SU-DHL-6 (cell line): ENCODE data around the gene PRDX1.
A peak's percentile ranks its signal among the peaks of the same experiment; 100 is the strongest.

Experiments
- H2AFZ ChIP-seq: fragments of 200-600 bp; sonication (generic); 2 replicates; pipeline ENCODE4 v1.6.1; 2014; ENCODE audit warnings: low read depth, mild to moderate bottlenecking, moderate library complexity, mixed read lengths, antibody characterized with exemption, low read length; ENCODE audit not compliant: severe bottlenecking
- H3F3A ChIP-seq: fragments of 200-600 bp; shearing (Covaris generic); 2 replicates; pipeline ENCODE4 v1.6.0; 2016; ENCODE audit warnings: antibody characterized with exemption, mild to moderate bottlenecking; ENCODE audit not compliant: insufficient read depth
- H3K27ac ChIP-seq: fragments of 200-600 bp; sonication (generic); 2 replicates; pipeline ENCODE4 v1.5.1; 2016; ENCODE audit warnings: low read depth, mild to moderate bottlenecking, low read length, moderate library complexity, mixed read lengths
- H3K27me3 ChIP-seq: fragments of 200-600 bp; sonication (generic), shearing (Covaris generic); 2 replicates; pipeline ENCODE4 v1.6.0; 2014; ENCODE audit warnings: mild to moderate bottlenecking, low read length
- H3K36me3 ChIP-seq: fragments of 200-600 bp; sonication (generic); 2 replicates; pipeline ENCODE4 v1.6.1; 2014; ENCODE audit warnings: mild to moderate bottlenecking, low read length, mixed read lengths
- H3K4me2 ChIP-seq: fragments of 300-600, 200-600 bp; shearing (Covaris generic), sonication (generic); 2 replicates; pipeline ENCODE4 v1.6.0; 2014; ENCODE audit warnings: low read length, low read depth, mild to moderate bottlenecking; ENCODE audit not compliant: poor library complexity, severe bottlenecking
- H3K4me3 ChIP-seq: fragments of 200-600 bp; sonication (generic); 2 replicates; pipeline ENCODE4 v1.5.1; 2014; ENCODE audit warnings: antibody characterized with exemption, low read length, mild to moderate bottlenecking, mixed read lengths; ENCODE audit not compliant: insufficient read depth, poor library complexity, severe bottlenecking
- H3K79me2 ChIP-seq: fragments of 200-600 bp; sonication (generic); 2 replicates; pipeline ENCODE4 v1.6.1; 2014; ENCODE audit warnings: mild to moderate bottlenecking, low read length, moderate library complexity; ENCODE audit not compliant: insufficient read depth
- H3K9ac ChIP-seq: fragments of 200-600 bp; sonication (generic); 2 replicates; pipeline ENCODE4 v1.7.0; 2014; ENCODE audit warnings: mild to moderate bottlenecking, low read length
- H3K9me2 ChIP-seq: fragments of 200-600 bp; sonication (generic); replicated peaks from 2 replicates; pipeline ENCODE4 v1.6.1; 2014; ENCODE audit warnings: low read length; ENCODE audit not compliant: insufficient read depth
- H3K9me3 ChIP-seq: fragments of 200-600 bp; sonication (generic); 2 replicates; pipeline ENCODE4 v1.6.1; 2014; ENCODE audit warnings: low read length, mixed read lengths; ENCODE audit not compliant: insufficient read depth
- H4K20me1 ChIP-seq: fragments of 200-600 bp; sonication (generic); 2 replicates; pipeline ENCODE4 v1.6.1; 2014; ENCODE audit warnings: low read depth, mild to moderate bottlenecking, antibody characterized with exemption, low read length, moderate library complexity, mixed read lengths
- CTCF ChIP-seq: fragments of 200-600 bp; sonication (generic); IDR thresholded peaks from one replicate; pipeline ENCODE4 v1.5.1; 2017; ENCODE audit warnings: antibody characterized with exemption, mild to moderate bottlenecking, low read length, moderate library complexity; ENCODE audit not compliant: insufficient read depth, poor library complexity, severe bottlenecking
- EZH2phosphoT487 ChIP-seq: fragments of 200-600 bp; sonication (generic), shearing (Covaris generic); conservative IDR thresholded peaks from 2 replicates; pipeline ENCODE4 v1.6.1; 2018; ENCODE audit warnings: mild to moderate bottlenecking, antibody characterized with exemption, low read length, moderate library complexity, mixed read lengths

Gene PRDX1

GRCh38 chr1:45498279-45498678 is 23.4 kb downstream of the PRDX1 start:
- H3K4me3 ChIP-seq = no peak overlapping the region
- peaks cover 5% of the 10 kb centered on the region; the same call in 1 of the 2 replicates for H3F3A ChIP-seq
- H3K27me3 ChIP-seq = no peaks in the 10 kb centered on the region
- H3K36me3 ChIP-seq = no peaks in the 10 kb centered on the region
- no peak for TF ChIP-seq CTCF
- no peak for TF ChIP-seq EZH2phosphoT487
- no peak overlapping the region for H3K27ac ChIP-seq
- H3K9me3 ChIP-seq = no peaks in the 10 kb centered on the region
- H2AFZ ChIP-seq = no peak overlapping the region
- H3K79me2 ChIP-seq = no peaks in the 10 kb centered on the region
- no peaks in the 10 kb centered on the region for H3K9me2 ChIP-seq
- H3K4me2 ChIP-seq = no peak overlapping the region
- H4K20me1 ChIP-seq = no peaks in the 10 kb centered on the region
- no peak overlapping the region; the same call in 1 of the 2 replicates for H3K9ac ChIP-seq

DNA sequence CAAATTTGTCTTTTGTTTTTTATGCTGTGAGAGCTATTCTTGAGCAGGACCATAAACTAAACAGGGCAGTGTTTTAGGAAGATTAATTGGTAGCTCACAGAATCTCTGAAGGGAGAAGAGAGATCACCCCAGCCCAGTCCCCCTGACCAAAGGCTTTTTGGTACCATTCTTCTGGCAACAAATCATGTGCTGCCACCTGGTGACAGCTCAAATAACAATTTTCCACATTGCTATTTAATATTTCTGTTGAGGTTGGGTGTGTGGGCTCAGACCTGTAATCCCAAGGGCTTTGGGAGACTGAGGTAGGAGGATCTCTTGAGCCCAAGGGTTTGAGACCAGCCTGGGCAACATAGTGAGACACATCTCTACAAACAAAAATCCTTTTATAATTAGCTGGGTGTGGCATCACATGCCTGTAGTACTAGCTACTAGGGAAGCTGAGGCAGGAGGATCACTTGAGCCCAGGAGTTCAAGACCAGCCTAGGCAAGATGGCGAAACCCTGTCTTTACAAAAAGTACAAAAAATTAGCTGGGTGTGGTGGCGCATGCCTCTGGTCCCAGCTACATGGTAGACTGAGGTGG is 28.5 kb downstream of the PRDX1 start:
- Histone ChIP-seq H3F3A (peaks cover 13% of the 10 kb centered on the region; the same call in 1 of the 2 replicates), H3K4me2 (no peak overlapping the region), H3K9ac (no peak overlapping the region), H2AFZ (peak overlapping the region; percentile 27), H3K27me3 (no peaks in the 10 kb centered on the region), H3K36me3 (no peaks in the 10 kb centered on the region), H3K79me2 (no peaks in the 10 kb centered on the region), H3K4me3 (no peak overlapping the region), H3K27ac (no peak overlapping the region), H3K9me3 (no peaks in the 10 kb centered on the region), H3K9me2 (no peaks in the 10 kb centered on the region), H4K20me1 (no peaks in the 10 kb centered on the region)
- no peak for TF ChIP-seq EZH2phosphoT487
- peak; percentile 47 for TF ChIP-seq CTCF

- H3K9ac ChIP-seq = no peak overlapping the region
- no peaks in the 10 kb centered on the region for H3K36me3 ChIP-seq
- H3K4me3 ChIP-seq = no peak overlapping the region
- H3F3A ChIP-seq = peaks cover 13% of the 10 kb centered on the region; the same call in 1 of the 2 replicates
- TF ChIP-seq EZH2phosphoT487 = no peak
- no peak for TF ChIP-seq CTCF
- no peaks in the 10 kb centered on the region for H4K20me1 ChIP-seq
- H3K9me3 ChIP-seq = no peaks in the 10 kb centered on the region
- no peak overlapping the region for H3K4me2 ChIP-seq
- peak overlapping the region; percentile 27 for H2AFZ ChIP-seq
- H3K27me3 ChIP-seq = no peaks in the 10 kb centered on the region
- no peak overlapping the region for H3K27ac ChIP-seq
- H3K79me2 ChIP-seq = no peaks in the 10 kb centered on the region
- no peaks in the 10 kb centered on the region for H3K9me2 ChIP-seq
Observed at GRCh38 chr1:45492691-45493090, 29.0 kb downstream of the PRDX1 start.
